HG03432 (cell line): ENCODE measurements around the gene FAM229B.

Source experiments
- ATAC-seq: cut with Tn5 transposase; IDR thresholded peaks from one replicate; pipeline ENCODE4 v1.9.1; 2021; ENCODE audit warnings: mild to moderate bottlenecking, moderate library complexity; ENCODE audit not compliant: unreplicated experiment

The FAM229B gene

DNA sequence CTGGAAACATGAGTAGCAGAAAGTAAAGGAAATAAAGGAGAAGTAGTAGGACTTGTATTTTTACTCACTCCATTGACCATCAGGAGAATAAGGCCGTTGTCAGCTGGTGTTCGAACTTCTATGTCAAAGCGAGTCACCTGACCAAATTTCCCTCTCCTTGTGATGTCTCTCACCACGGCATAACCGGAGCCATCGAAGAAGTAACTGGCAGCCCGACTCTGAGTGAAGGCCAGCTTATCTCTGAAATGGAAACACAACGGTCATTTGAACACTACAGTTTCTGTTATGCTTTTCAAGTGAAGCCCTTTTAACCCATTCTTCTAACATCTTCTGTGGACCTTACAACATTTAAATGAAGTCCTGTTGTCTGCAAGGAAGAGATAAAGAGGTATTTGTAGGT, 51.7 kb downstream of the FAM229B start:
- no peak for ATAC-seq

DNA sequence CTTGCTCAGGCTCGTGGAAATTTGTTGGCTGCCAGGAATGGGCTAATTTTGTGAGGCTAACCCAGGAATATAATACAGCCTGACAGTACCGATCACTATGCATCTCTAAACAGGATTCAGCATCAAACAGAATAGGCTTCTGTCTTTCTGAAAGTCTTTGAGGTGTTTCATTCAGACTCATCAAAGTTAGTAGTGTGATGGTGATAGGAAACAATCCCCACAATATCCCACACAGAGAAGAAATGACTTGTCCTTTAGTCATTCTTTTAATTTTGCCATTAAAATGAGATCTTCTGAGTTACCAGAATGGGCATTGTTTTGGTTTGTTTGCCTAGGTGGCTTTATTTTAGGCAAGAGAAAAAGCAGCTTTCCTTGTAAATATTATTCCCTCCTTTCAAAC, 54.3 kb downstream of the FAM229B start:
- ATAC-seq: no peak

DNA sequence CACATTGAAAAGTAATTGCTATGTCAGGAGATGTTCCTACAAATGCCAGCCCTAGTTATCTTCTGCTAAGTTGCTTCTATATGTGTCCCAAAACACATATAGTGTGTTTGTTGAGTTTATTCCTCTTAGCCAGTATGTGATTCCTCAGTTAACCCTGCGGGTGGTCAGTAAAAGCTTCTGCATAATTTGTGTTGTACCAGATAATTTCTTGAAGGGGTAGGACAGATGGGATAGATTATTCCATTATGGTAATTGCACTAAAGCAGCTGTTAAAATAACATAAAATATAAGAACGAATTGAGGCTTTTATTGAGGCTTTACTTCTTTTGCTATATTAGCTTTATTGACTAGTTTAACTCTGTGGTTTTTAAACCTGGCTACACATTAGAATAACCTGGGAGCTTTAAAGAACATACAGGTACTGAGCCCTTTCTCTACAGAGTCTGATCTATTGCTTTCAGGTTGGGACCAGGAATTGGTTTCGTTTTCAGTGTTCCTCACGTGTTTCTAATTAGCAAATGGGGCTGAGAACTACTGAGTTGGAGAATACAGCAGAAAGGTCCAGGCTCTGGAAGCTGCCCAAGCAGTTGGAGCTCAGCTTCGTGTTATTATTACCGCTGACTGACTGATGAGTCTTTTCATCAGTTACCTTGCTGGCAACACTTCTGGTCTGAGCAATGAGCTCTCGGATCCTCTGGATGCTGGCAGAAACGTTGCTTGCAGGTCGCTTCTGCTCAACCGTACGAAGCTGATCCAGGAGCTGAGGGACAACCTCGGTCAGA, 56.9 kb downstream of the FAM229B start:
- ATAC-seq: no peak

DNA sequence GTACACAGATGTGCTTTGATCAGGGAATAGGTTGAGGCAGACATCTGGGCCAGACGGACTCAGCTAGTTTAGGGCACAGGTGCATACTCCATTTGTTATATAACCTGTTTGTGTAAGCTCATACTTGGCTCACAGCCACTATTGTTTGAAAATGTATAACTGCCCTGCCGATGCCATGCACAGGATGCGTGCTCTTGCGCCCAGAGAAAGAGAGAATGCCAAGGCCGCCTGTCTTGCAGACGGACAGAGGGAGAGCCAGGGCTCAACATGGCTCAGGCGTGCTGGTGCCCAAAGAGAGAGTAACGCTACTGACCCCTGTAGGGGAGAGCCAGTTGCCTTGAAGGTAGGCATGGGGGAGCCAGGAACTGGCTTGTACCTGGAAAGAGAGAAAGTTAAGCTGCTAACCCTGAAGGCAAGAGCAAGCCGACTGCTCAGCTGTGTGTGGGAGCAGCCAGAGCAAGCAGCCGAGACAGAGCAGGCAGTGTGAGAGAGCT, 57.7 kb downstream of the FAM229B start:
- ATAC-seq: no peak

DNA sequence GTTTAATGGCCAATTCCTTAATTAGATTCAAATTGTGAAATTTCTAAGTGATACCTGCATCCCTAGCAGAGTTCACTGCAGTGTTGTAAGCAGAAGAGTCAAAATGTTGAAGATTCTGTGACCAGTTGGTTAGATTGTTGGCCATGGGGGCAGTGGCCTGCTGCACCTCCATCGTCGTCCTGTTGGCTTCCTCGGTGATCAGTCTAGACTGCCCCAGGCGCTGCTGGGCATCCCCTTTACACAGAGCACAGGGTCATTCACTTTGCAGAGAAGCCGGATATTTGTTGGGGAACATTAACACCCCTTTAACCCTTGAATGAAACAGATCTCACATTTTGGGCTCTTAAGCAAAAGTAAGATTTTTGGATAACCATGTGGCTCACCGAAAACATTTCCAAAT, 60.7 kb downstream of the FAM229B start:
- ATAC-seq: no peak

DNA sequence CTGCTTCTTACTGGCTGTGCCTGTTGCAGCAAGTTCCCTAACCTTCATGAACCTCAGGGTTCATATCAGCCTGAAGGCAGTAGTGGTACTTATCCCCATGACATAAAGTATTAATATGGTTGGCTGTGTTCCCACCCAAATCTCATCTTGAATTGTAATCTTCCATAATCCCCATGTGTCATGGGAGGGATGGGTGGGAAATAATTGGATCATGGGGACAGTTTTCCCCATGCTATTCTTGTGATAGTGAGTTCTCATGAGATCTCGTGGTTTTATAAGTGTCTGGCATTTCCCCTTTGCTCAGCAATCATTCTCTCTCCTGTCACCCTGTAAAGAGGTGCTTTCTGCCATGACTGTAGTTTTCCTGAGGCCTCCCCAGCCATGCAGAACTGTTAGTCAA, 61.8 kb downstream of the FAM229B start:
- ATAC-seq: no peak

DNA sequence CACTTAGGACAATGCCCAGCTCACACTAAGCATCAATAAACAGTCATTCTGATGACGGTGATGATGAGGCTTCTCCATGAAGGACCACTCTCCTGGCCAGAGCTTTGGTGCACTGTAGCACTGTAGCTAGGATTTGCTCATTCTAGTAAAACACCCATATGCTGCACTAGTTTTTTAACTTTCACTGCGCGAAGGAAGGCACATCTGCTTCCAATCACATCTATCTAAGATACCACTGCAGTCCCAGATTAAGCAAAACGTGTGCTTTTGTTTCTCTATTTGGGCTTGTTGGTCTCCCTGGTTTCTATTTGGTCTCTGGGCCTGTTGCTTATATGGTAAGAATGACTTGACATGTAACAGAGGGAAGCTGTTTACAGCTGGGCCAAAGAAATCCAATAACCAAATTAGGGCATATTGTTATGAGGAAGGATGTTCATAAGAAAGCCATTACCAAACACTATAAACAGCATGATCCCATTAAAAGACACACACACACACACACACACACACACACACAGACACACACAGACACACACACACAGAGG, 62.4 kb downstream of the FAM229B start:
- no peak for ATAC-seq

DNA sequence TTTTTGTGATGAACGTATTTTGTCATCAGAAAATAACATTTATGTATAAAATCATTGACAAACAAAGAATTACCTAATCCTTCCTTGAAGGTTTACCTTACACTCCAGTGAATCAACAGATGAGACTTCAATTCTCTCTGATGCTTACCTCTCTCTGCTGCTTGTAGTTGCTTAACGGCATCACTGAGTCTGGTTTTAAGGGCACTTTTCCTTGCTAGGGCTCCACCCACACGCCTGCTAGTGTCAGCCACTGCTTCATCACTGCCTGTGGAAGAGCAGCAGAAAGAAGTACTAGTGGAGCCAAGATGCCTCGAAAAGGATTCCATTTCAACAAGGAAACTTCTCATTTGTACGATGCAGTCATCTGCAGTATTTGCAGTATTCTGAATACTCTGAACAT, 63.0 kb downstream of the FAM229B start:
- no peak for ATAC-seq
